HepG2 (cell line): Measurements from ENCODE around the gene ALOXE3. TPM values are rescaled to one million over a fixed set of nuclear protein-coding genes. Genes with fewer than 3 reads are reported as not detected.

Experiments used
- ATAC-seq: fragments of 200-7000 bp; cut with Tn5 transposase; 3 replicates; pipeline ENCODE4 v1.9.1; 2020; ENCODE audit warnings: mild to moderate bottlenecking, moderate library complexity
- BruUV-seq: library from RNA; stranded (reverse); fragments of 400-500 nt; replicated peaks from 2 replicates; lab custom pipeline; 2021; lab: Mats Ljungman, UMichigan
- CTCF ChIA-PET: fragments of 300-600 bp; formaldehyde crosslinking; extraction: SDS; loops from one replicate; lab custom pipeline; 2021; ENCODE audit warnings: low total read pairs, inconsistent platforms, low intra/inter-chr PET ratio; lab: Yijun Ruan, JAX
- POLR2A ChIA-PET: fragments of 350-600 bp; sonication (Branson Sonifier 250); formaldehyde crosslinking; loops from one replicate; lab custom pipeline; 2020; ENCODE audit warnings: antibody characterized with exemption, inconsistent platforms; lab: Yijun Ruan, JAX
- DNase-seq: peaks from one replicate; pipeline ENCODE4 v3.0.0-alpha.2; 2015; ENCODE audit warnings: low spot score
- FAIRE-seq: peaks from 3 replicates; lab custom pipeline; 2011; peaks lifted over from hg19 to GRCh38; lab: Jason Lieb, UNC
- H2AFZ ChIP-seq: one replicate; pipeline ENCODE4 v1.6.1; 2011; ENCODE audit warnings: low read length, inconsistent platforms
- H3K27ac ChIP-seq: fragments of 300-600 bp; 3 replicates; pipeline ENCODE4 v1.8.0; 2011; ENCODE audit warnings: mixed run types, mild to moderate bottlenecking, mixed read lengths, low read length, inconsistent platforms; ENCODE audit not compliant: insufficient read depth; ENCODE audit errors: extremely low read length
- H3K27me3 ChIP-seq, 2 experiments: fragments of 200-600 bp in 1 of 2; 2 replicates in 1 of 2; 3 replicates in 1 of 2; pipeline versions ENCODE4 v1.6.0 to v1.8.0; 2011; ENCODE audit warnings: low read length in 2 of 2, mild to moderate bottlenecking in 2 of 2, moderate library complexity in 2 of 2, inconsistent platforms in 1 of 2; ENCODE audit not compliant: insufficient read depth in 2 of 2, control insufficient read depth in 1 of 2
- H3K36me3 ChIP-seq, 2 experiments: fragments of 200-600 bp in 1 of 2; replicated peaks in 1 of 2; 2 replicates in 1 of 2; 3 replicates in 1 of 2; pipeline versions ENCODE4 v1.5.1 to v1.8.0; 2011; ENCODE audit warnings: low read length in 2 of 2, inconsistent platforms in 1 of 2; ENCODE audit not compliant: insufficient read depth in 2 of 2, control insufficient read depth in 1 of 2
- H3K4me1 ChIP-seq: 2 replicates; pipeline ENCODE4 v1.5.1; 2012; ENCODE audit warnings: low read length, inconsistent platforms; ENCODE audit not compliant: insufficient read depth
- H3K4me2 ChIP-seq: 2 replicates; pipeline ENCODE4 v1.6.0; 2011; ENCODE audit warnings: low read depth, low read length, inconsistent platforms
- H3K4me3 ChIP-seq, 3 experiments: fragments of 200-600 bp in 1 of 3; sonication (generic), shearing (Covaris generic) in 1 of 3; replicated peaks in 1 of 3; 2 replicates each; pipeline ENCODE4 v1.5.1; 2011 to 2016; ENCODE audit warnings: low read length in 3 of 3, inconsistent platforms in 2 of 3, low read depth in 2 of 3, mild to moderate bottlenecking in 2 of 3, control low read depth in 1 of 3, mixed read lengths in 1 of 3; ENCODE audit not compliant: insufficient read depth in 1 of 3
- H3K79me2 ChIP-seq: one replicate; pipeline ENCODE4 v1.6.1; 2011; ENCODE audit warnings: low read length, inconsistent platforms; ENCODE audit not compliant: insufficient read depth
- H3K9ac ChIP-seq: 2 replicates; pipeline ENCODE4 v1.6.0; 2011; ENCODE audit warnings: mild to moderate bottlenecking, low read depth, low read length, inconsistent platforms; ENCODE audit not compliant: insufficient read depth
- H3K9me3 ChIP-seq: 2 replicates; pipeline ENCODE4 v1.5.1; 2012; ENCODE audit warnings: mild to moderate bottlenecking, low read length
- H4K20me1 ChIP-seq: 2 replicates; pipeline ENCODE4 v1.6.0; 2011; ENCODE audit warnings: inconsistent platforms, mild to moderate bottlenecking, low read length, moderate library complexity; ENCODE audit not compliant: insufficient read depth
- ATF2 ChIP-seq: sonication (generic); formaldehyde crosslinking; IDR thresholded peaks from 2 replicates; pipeline ENCODE4 v1.4.0; 2020; ENCODE audit warnings: missing genetic modification reagents
- ATM ChIP-seq: fragments of 450-650 bp; IDR thresholded peaks from 2 replicates; pipeline ENCODE4 v1.7.1; 2017; ENCODE audit warnings: mild to moderate bottlenecking, borderline replicate concordance
- ELK4 ChIP-seq: sonication (generic); formaldehyde crosslinking; IDR thresholded peaks from 2 replicates; pipeline ENCODE4 v1.9.0; 2021; ENCODE audit warnings: missing genetic modification reagents, borderline replicate concordance
- HHEX ChIP-seq: IDR thresholded peaks from 2 replicates; pipeline ENCODE4 v1.6.1; 2016; ENCODE audit warnings: control low read depth
- HOXD1 ChIP-seq: sonication (generic); formaldehyde crosslinking; IDR thresholded peaks from 2 replicates; pipeline ENCODE4 v1.5.0; 2020; ENCODE audit warnings: missing genetic modification reagents
- NCOA1 ChIP-seq: sonication (generic); formaldehyde crosslinking; IDR thresholded peaks from 2 replicates; pipeline ENCODE4 v1.9.0; 2021; ENCODE audit warnings: missing genetic modification reagents
- PRDM10 ChIP-seq: sonication (generic); formaldehyde crosslinking; IDR thresholded peaks from 2 replicates; pipeline ENCODE4 v1.4.0; 2020; ENCODE audit warnings: low read depth, missing genetic modification reagents
- SP4 ChIP-seq: sonication (generic); formaldehyde crosslinking; IDR thresholded peaks from 2 replicates; pipeline ENCODE4 v1.8.1; 2023; ENCODE audit warnings: mild to moderate bottlenecking, missing genetic modification reagents
- ZBTB46 ChIP-seq: sonication (generic); formaldehyde crosslinking; IDR thresholded peaks from 2 replicates; pipeline ENCODE4 v1.4.0; 2020; ENCODE audit warnings: mild to moderate bottlenecking, missing genetic modification reagents, borderline replicate concordance
- ZNF460 ChIP-seq: sonication (generic); formaldehyde crosslinking; IDR thresholded peaks from 2 replicates; pipeline ENCODE4 v1.5.1; 2020; ENCODE audit warnings: missing genetic modification reagents, mild to moderate bottlenecking, borderline replicate concordance
- ZNF562 ChIP-seq: sonication (generic); formaldehyde crosslinking; IDR thresholded peaks from 2 replicates; pipeline ENCODE4 v1.8.0; 2022; ENCODE audit warnings: missing genetic modification reagents, borderline replicate concordance
- ZNF572 ChIP-seq: sonication (generic); formaldehyde crosslinking; IDR thresholded peaks from 2 replicates; pipeline ENCODE4 v1.5.1; 2020; ENCODE audit warnings: mild to moderate bottlenecking, missing genetic modification reagents
- WGBS: methylation state at CpG from one replicate; pipeline ENCODE4 v1.1.6; 2017; ENCODE audit warnings: low lambda C conversion rate; 5-methylcytosine and 5-hydroxymethylcytosine counted together
- in situ Hi-C: cut with HindIII; loops from 2 replicates; pipeline ENCODE4 v1.10.0; 2017; ENCODE audit warnings: low pct_unique_long_range_greater_than_20kb; ENCODE audit not compliant: extremely low pct_ligation_motif_present
- intact Hi-C: fragments of 100-400 bp; cut with micrococcal nuclease; formaldehyde crosslinking; loops from one replicate; pipeline ENCODE4 v1.10.0; 2022; ENCODE audit not compliant: unreplicated experiment
- polyA plus RNA-seq, 8 experiments: library from polyadenylated mRNA; depleted of rRNA in 3 of 8; stranded (reverse) in 7 of 8; unstranded in 1 of 8; fragments of >200 nt; fragmentation: Illumina TruSeq in 4 of 8; extraction: Trizol in 4 of 8; gene quantifications; 2 replicates each; pipeline versions ENCODE4 v1.2.1 to v1.2.3, GENCODE V29; 2011 to 2016; ENCODE audit warnings: low read depth in 4 of 8, missing spikeins in 1 of 8, mixed read lengths in 1 of 8; ENCODE audit not compliant: insufficient read depth in 1 of 8
- total RNA-seq, 5 experiments: library from RNA; depleted of rRNA; stranded (reverse); fragments of >200 nt; fragmentation: Illumina TruSeq; extraction: Trizol; gene quantifications; 2 replicates each; pipeline ENCODE4 v1.2.3, GENCODE V29; 2016; ENCODE audit warnings: low read depth in 1 of 5
- TF ChIP-seq, protein P1 (sequence below): sonication (generic); formaldehyde crosslinking; IDR thresholded peaks from 2 replicates; pipeline ENCODE4 v1.4.0; 2020; ENCODE audit warnings: missing genetic modification reagents, borderline replicate concordance

ALOXE3 gene
- total and polyA plus RNA-seq, 2 of the 13 experiments (the other 11 are each of a cell fraction or from before 2014, with no cell fraction given): 0.07 TPM; not detected in 1

DNA sequence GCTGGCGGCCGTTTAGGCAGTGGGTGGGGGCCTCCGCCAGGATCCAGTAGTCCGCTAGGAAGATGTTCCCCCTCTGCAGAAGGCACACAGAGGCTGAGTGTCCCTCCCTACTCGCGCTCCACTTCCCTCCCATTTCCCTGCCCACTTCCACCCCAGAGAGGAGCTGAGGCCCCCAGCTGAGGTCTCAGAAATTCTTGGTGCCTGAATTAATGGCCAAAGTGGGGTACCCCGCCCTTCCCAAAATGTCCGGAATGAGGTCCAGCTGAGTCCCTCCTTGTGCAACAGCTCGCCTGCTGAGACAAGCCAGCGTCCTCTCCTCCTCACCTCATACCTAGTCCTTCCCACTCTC is 7.9 kb downstream of the ALOXE3 start:
- H3K9me3 ChIP-seq: no peaks in the 10 kb centered on the region
- H3K27ac ChIP-seq: no peak overlapping the region
- no peaks in the 10 kb centered on the region for H3K36me3 ChIP-seq
- ATAC-seq (no peak), DNase-seq (no peak), FAIRE-seq (no peak)
- H3K4me1 ChIP-seq: no peaks in the 10 kb centered on the region
- no peak overlapping the region for H3K4me3 ChIP-seq
- in situ Hi-C loops (no loop called here), intact Hi-C loops (loop anchor here (1.0 to 5.0 kb wide), 2 partner anchors 8 to 48 kb away; partner anchors contain the start of gene ALOXE3)
- peaks cover 7 to 62% of the 10 kb centered on the region in 2 experiments; a peak in 4 of 5 replicates for H3K27me3 ChIP-seq
- POLR2A ChIA-PET: no interaction called here
- WGBS: 0% methylated on average over 2 of the region's 10 CpGs
- H3K79me2 ChIP-seq: no peaks in the 10 kb centered on the region
- CTCF ChIA-PET: interaction anchor here (1.7 to 2.5 kb wide), 3 partner anchors 16 to 50 kb away, joined by 4 to 14 read pairs (median 11); no protein-coding TSS in a partner anchor
- no peak overlapping the region for H2AFZ ChIP-seq
- H3K4me2 ChIP-seq: no peak overlapping the region
- BruUV-seq: no TSS peak
- H4K20me1 ChIP-seq: no peaks in the 10 kb centered on the region
- H3K9ac ChIP-seq: no peak overlapping the region
- TF ChIP-seq ELK4 (CRISPR knock-in tag) (no peak), ZNF572 (CRISPR knock-in tag) (no peak), HHEX (CRISPR knock-in tag) (no peak), ATM (no peak), SP4 (CRISPR knock-in tag) (no peak), NCOA1 (no peak), ZBTB46 (no peak), PRDM10 (CRISPR knock-in tag) (no peak), ZNF460 (CRISPR knock-in tag) (no peak), HOXD1 (CRISPR knock-in tag) (no peak), ATF2 (CRISPR knock-in tag) (no peak), ZNF562 (CRISPR knock-in tag) (no peak)
- TF ChIP-seq, protein P1, sequence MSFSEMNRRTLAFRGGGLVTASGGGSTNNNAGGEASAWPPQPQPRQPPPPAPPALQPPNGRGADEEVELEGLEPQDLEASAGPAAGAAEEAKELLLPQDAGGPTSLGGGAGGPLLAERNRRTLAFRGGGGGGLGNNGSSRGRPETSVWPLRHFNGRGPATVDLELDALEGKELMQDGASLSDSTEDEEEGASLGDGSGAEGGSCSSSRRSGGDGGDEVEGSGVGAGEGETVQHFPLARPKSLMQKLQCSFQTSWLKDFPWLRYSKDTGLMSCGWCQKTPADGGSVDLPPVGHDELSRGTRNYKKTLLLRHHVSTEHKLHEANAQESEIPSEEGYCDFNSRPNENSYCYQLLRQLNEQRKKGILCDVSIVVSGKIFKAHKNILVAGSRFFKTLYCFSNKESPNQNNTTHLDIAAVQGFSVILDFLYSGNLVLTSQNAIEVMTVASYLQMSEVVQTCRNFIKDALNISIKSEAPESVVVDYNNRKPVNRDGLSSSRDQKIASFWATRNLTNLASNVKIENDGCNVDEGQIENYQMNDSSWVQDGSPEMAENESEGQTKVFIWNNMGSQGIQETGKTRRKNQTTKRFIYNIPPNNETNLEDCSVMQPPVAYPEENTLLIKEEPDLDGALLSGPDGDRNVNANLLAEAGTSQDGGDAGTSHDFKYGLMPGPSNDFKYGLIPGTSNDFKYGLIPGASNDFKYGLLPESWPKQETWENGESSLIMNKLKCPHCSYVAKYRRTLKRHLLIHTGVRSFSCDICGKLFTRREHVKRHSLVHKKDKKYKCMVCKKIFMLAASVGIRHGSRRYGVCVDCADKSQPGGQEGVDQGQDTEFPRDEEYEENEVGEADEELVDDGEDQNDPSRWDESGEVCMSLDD (CRISPR knock-in tag): no peak
